GM23338 (cell line): ENCODE data around the gene ARHGAP9. TPM values are rescaled to one million over a fixed set of nuclear protein-coding genes. Genes with fewer than 3 reads are reported as not detected.
A peak's percentile ranks its signal among the peaks of the same experiment; 100 is the strongest.
"Not testable (repeated sequence)": the region's sequence is repeated elsewhere in the genome, so short reads cannot be mapped to it uniquely, and the experiment has no call there.

ENCODE experiments used
- ATAC-seq: fragments of 200-7000 bp; cut with Tn5 transposase; 3 replicates; pipeline ENCODE4 v1.9.1; 2020
- DNase-seq: peaks from one replicate; pipeline ENCODE4 v3.0.0-alpha.2; 2015; ENCODE audit warnings: low spot score
- H2AFZ ChIP-seq: fragments of 200-600 bp; sonication (generic); 2 replicates; pipeline ENCODE4 v1.8.0; 2016; ENCODE audit warnings: antibody characterized with exemption, mild to moderate bottlenecking, moderate library complexity
- H3F3A ChIP-seq: fragments of 200-600 bp; sonication (generic); replicated peaks from 2 replicates; pipeline ENCODE4 v1.8.0; 2017; ENCODE audit warnings: antibody characterized with exemption, mixed run types, low read depth
- H3K27ac ChIP-seq: fragments of 200-600 bp; sonication (generic); 2 replicates; pipeline ENCODE4 v1.6.1; 2016; ENCODE audit warnings: low read depth
- H3K27me3 ChIP-seq: fragments of 200-600 bp; sonication (generic); 2 replicates; pipeline ENCODE4 v1.8.0; 2016; ENCODE audit warnings: mild to moderate bottlenecking, mixed run types, moderate library complexity; ENCODE audit not compliant: insufficient read depth
- H3K36me3 ChIP-seq: fragments of 200-600 bp; sonication (generic); 2 replicates; pipeline ENCODE4 v1.8.0; 2016; ENCODE audit warnings: mild to moderate bottlenecking; ENCODE audit not compliant: insufficient read depth
- H3K4me1 ChIP-seq: fragments of 200-600 bp; sonication (generic); 2 replicates; pipeline ENCODE4 v1.8.0; 2016; ENCODE audit warnings: mild to moderate bottlenecking, moderate library complexity; ENCODE audit not compliant: insufficient read depth
- H3K4me2 ChIP-seq: fragments of 200-600 bp; sonication (generic); 2 replicates; pipeline ENCODE4 v1.7.1; 2017; ENCODE audit warnings: mixed run types
- H3K4me3 ChIP-seq: fragments of 200-600 bp; sonication (generic); 2 replicates; pipeline ENCODE4 v1.6.1; 2016; ENCODE audit warnings: mixed run types
- H3K79me2 ChIP-seq: fragments of 200-600 bp; sonication (generic); replicated peaks from 2 replicates; pipeline ENCODE4 v1.8.0; 2017; ENCODE audit warnings: mild to moderate bottlenecking; ENCODE audit not compliant: insufficient read depth
- H3K9me2 ChIP-seq: fragments of 200-600 bp; sonication (generic); 2 replicates; pipeline ENCODE4 v1.8.0; 2017; ENCODE audit not compliant: insufficient read depth
- H4K20me1 ChIP-seq: fragments of 200-600 bp; sonication (generic); replicated peaks from 2 replicates; pipeline ENCODE4 v1.8.0; 2017; ENCODE audit warnings: mild to moderate bottlenecking; ENCODE audit not compliant: insufficient read depth
- H3K27ac Mint-ChIP-seq: 2 replicates; pipeline ENCODE4 v1.8.0; 2020; ENCODE audit warnings: inconsistent platforms, mild to moderate bottlenecking, moderate library complexity, mixed read lengths
- H3K27me3 Mint-ChIP-seq: 3 replicates; pipeline ENCODE4 v1.8.0; 2022; ENCODE audit warnings: low read depth, mild to moderate bottlenecking, moderate library complexity, mixed read lengths, inconsistent platforms; ENCODE audit not compliant: insufficient read depth, poor library complexity
- H3K36me3 Mint-ChIP-seq: 3 replicates; pipeline ENCODE4 v1.8.0; 2021; ENCODE audit warnings: low read depth, mild to moderate bottlenecking, inconsistent platforms, moderate library complexity, mixed read lengths
- H3K4me1 Mint-ChIP-seq: 3 replicates; pipeline ENCODE4 v1.8.0; 2020; ENCODE audit warnings: mild to moderate bottlenecking, inconsistent platforms, mixed read lengths
- H3K4me3 Mint-ChIP-seq: 3 replicates; pipeline ENCODE4 v1.8.0; 2021; ENCODE audit warnings: moderate library complexity, mild to moderate bottlenecking, inconsistent platforms, mixed read lengths
- H3K9me3 Mint-ChIP-seq: 3 replicates; pipeline ENCODE4 v1.8.0; 2020; ENCODE audit warnings: moderate library complexity, mild to moderate bottlenecking, inconsistent platforms, mixed read lengths
- CTCF ChIP-seq, 2 experiments: fragments of 200-600 bp in 1 of 2; sonication (generic) in 1 of 2; conservative IDR thresholded peaks; 2 replicates each; pipeline versions ENCODE4 v1.5.1 to v1.6.1; 2016 to 2017; ENCODE audit warnings: antibody characterized with exemption in 2 of 2, low read depth in 2 of 2, mild to moderate bottlenecking in 2 of 2, moderate library complexity in 1 of 2
- ETS1 ChIP-seq: IDR thresholded peaks from 2 replicates; pipeline ENCODE4 v1.6.1; 2016; ENCODE audit warnings: antibody characterized with exemption
- NANOG ChIP-seq: IDR thresholded peaks from 2 replicates; pipeline ENCODE4 v1.6.1; 2016; ENCODE audit warnings: antibody characterized with exemption, borderline replicate concordance
- POLR2AphosphoS5 ChIP-seq: IDR thresholded peaks from 2 replicates; pipeline ENCODE4 v1.6.1; 2016; ENCODE audit warnings: antibody characterized with exemption, low read depth
- ZNF462 ChIP-seq: fragments of 250-450 bp; sonication (Bioruptor Pico); IDR thresholded peaks from 2 replicates; pipeline ENCODE4 v1.5.0; 2020; ENCODE audit warnings: mild to moderate bottlenecking, moderate library complexity
- polyA plus RNA-seq: library from polyadenylated mRNA; unstranded; fragments of >200 nt; fragmentation: Nextera tagmentation; extraction: Ambion mirVana; gene quantifications from 2 replicates; pipeline ENCODE4 v1.2.1, GENCODE V29; 2016
- total RNA-seq: library from RNA; depleted of rRNA; stranded (reverse); fragments of >200 nt; shearing (Covaris generic); gene quantifications from 2 replicates; pipeline ENCODE4 v1.2.3, GENCODE V29; 2014

ARHGAP9 gene
- total and polyA plus RNA-seq, 2 experiments from 2014 or later = 4.5 to 7.1 TPM

- no peak for DNase-seq
- Mint-ChIP-seq H3K4me1 (peaks cover 36% of the 10 kb centered on the region), H3K4me3 (peak overlapping the region; percentile 83), H3K27me3 (peaks cover 35% of the 10 kb centered on the region), H3K27ac (peak overlapping the region; percentile 31; the same call in 1 of the 2 replicates), H3K36me3 (peaks cover 63% of the 10 kb centered on the region), H3K9me3 (no peaks in the 10 kb centered on the region; the same call in 2 of the 3 replicates)
- peaks cover 45% of the 10 kb centered on the region for H3K36me3 ChIP-seq
- H3K9me2 ChIP-seq = no peaks in the 10 kb centered on the region
- peaks cover 30% of the 10 kb centered on the region for H3K4me1 ChIP-seq
- H3K4me3 ChIP-seq = peak overlapping the region; percentile 77
- H3K4me2 ChIP-seq = peak overlapping the region; percentile 99; the same call in 1 of the 2 replicates
- peaks cover 26% of the 10 kb centered on the region for H3K79me2 ChIP-seq
- H2AFZ ChIP-seq = no peak overlapping the region
- H4K20me1 ChIP-seq = peaks cover 31% of the 10 kb centered on the region
- ATAC-seq = no peak
- H3K27me3 ChIP-seq = no peaks in the 10 kb centered on the region
- TF ChIP-seq CTCF (conservative IDR thresholded peaks at IDR 0.05; ENCODE audit: low read depth in 2 of 2) (no peak), POLR2AphosphoS5 (no peak)
- H3K27ac ChIP-seq = peak overlapping the region; percentile 98
- H3F3A ChIP-seq = peaks cover 80% of the 10 kb centered on the region
Observed at GRCh38 chr12:57518176-57518919, 38.7 kb upstream of the ARHGAP9 start.

- H3K27me3 ChIP-seq, DNase-seq, ATAC-seq, H3K9me3 Mint-ChIP-seq, H3K4me2 ChIP-seq, H3K9me2 ChIP-seq, H3K27ac Mint-ChIP-seq, H2AFZ ChIP-seq, H3K4me3 ChIP-seq: not testable (repeated sequence)
- Histone ChIP-seq H3F3A (peaks cover 83% of the 10 kb centered on the region), H3K27ac (peak overlapping the region; percentile 98; the same call in 1 of the 2 replicates), H3K4me1 (peaks cover 29% of the 10 kb centered on the region), H3K36me3 (peaks cover 51% of the 10 kb centered on the region), H3K79me2 (peaks cover 26% of the 10 kb centered on the region), H4K20me1 (peaks cover 34% of the 10 kb centered on the region)
- Mint-ChIP-seq H3K27me3 (peaks cover 36% of the 10 kb centered on the region), H3K4me3 (peak overlapping the region; percentile 57; the same call in 2 of the 3 replicates), H3K4me1 (peaks cover 33% of the 10 kb centered on the region), H3K36me3 (peaks cover 69% of the 10 kb centered on the region)
Observed at GRCh38 chr12:57517718-57518117, 38.1 kb upstream of the ARHGAP9 start.

GRCh38 chr12:57517187-57517586, 37.5 kb upstream of the ARHGAP9 start:
- H4K20me1 ChIP-seq = peaks cover 39% of the 10 kb centered on the region
- ATAC-seq = no peak
- Mint-ChIP-seq H3K4me1 (peaks cover 33% of the 10 kb centered on the region), H3K27ac (peak overlapping the region; percentile 60; the same call in 1 of the 2 replicates), H3K27me3 (peaks cover 38% of the 10 kb centered on the region), H3K36me3 (peaks cover 74% of the 10 kb centered on the region), H3K4me3 (no peak overlapping the region), H3K9me3 (no peaks in the 10 kb centered on the region; the same call in 2 of the 3 replicates)
- H3K4me1 ChIP-seq = peaks cover 29% of the 10 kb centered on the region
- H3K4me2 ChIP-seq = no peak overlapping the region
- H2AFZ ChIP-seq = no peak overlapping the region
- peaks cover 26% of the 10 kb centered on the region for H3K79me2 ChIP-seq
- no peak for DNase-seq
- no peak for TF ChIP-seq ZNF462 (CRISPR knock-in tag)
- no peak for TF ChIP-seq ETS1
- TF ChIP-seq NANOG = no peak
- H3F3A ChIP-seq = peaks cover 86% of the 10 kb centered on the region
- H3K4me3 ChIP-seq = no peak overlapping the region
- H3K27me3 ChIP-seq = no peaks in the 10 kb centered on the region
- H3K36me3 ChIP-seq = peaks cover 56% of the 10 kb centered on the region
- no peaks in the 10 kb centered on the region for H3K9me2 ChIP-seq
- peak overlapping the region; percentile 98 for H3K27ac ChIP-seq
